Activated naive CD4-positive, alpha-beta T cell (primary cell): ENCODE measurements around the gene USPL1.

Source experiments
- DNase-seq, 4 experiments: peaks; one replicate each; lab custom pipeline; 2025; lab: John Stamatoyannopoulos, UW

The USPL1 gene

GRCh38 chr13:30659980-30660379 is 42.3 kb downstream of the USPL1 start:
- no peak for DNase-seq

- DNase-seq, result no peak
These were observed 43.1 kb downstream of the USPL1 start for GRCh38 chr13:30660796-30661195.

GRCh38 chr13:30664689-30665275 is 47.1 kb downstream of the USPL1 start:
- DNase-seq, result no peak

GRCh38 chr13:30665638-30666037 is 47.9 kb downstream of the USPL1 start:
- no peak for DNase-seq

GRCh38 chr13:30666113-30666512 is 48.4 kb downstream of the USPL1 start:
- no peak for DNase-seq

- DNase-seq, result no peak
These were observed 49.3 kb downstream of the USPL1 start for GRCh38 chr13:30667014-30667413.

GRCh38 chr13:30668312-30668711 is 50.6 kb downstream of the USPL1 start:
- DNase-seq, result no peak

- no peak for DNase-seq
These were observed 53.6 kb downstream of the USPL1 start for GRCh38 chr13:30671271-30671815.

GRCh38 chr13:30673669-30674521 is 56.2 kb downstream of the USPL1 start:
- DNase-seq, result peak; percentile 80 to 88 (median 84)

GRCh38 chr13:30675717-30676116 is 58.0 kb downstream of the USPL1 start:
- DNase-seq, result no peak

- DNase-seq, result no peak
These were observed 59.0 kb downstream of the USPL1 start for GRCh38 chr13:30676672-30677071.

- peak in 1 of 4 experiments; percentile 8 for DNase-seq
These were observed 62.0 kb downstream of the USPL1 start for GRCh38 chr13:30679483-30680330.

GRCh38 chr13:30681843-30682242 is 64.1 kb downstream of the USPL1 start:
- no peak for DNase-seq

- DNase-seq, result no peak
These were observed 67.7 kb downstream of the USPL1 start for GRCh38 chr13:30685320-30685859.

GRCh38 chr13:30685987-30686386 is 68.3 kb downstream of the USPL1 start:
- DNase-seq, result no peak

- DNase-seq, result no peak
These were observed 69.9 kb downstream of the USPL1 start for GRCh38 chr13:30687601-30688000.

GRCh38 chr13:30689752-30690151 is 72.0 kb downstream of the USPL1 start:
- DNase-seq, result no peak

- DNase-seq, result no peak
These were observed 72.8 kb downstream of the USPL1 start for GRCh38 chr13:30690282-30691188.

- no peak for DNase-seq
These were observed 74.4 kb downstream of the USPL1 start for GRCh38 chr13:30692113-30692512.

- no peak for DNase-seq
These were observed 78.8 kb downstream of the USPL1 start for GRCh38 chr13:30696278-30697176.
